Tibial nerve (tissue), 4 donors: ENCODE data around the gene UGT2A2. TPM values are rescaled to one million over a fixed set of nuclear protein-coding genes. Genes with fewer than 3 reads are reported as not detected.

ENCODE experiments used
- DNase-seq, 2 donors: peaks; one replicate each; pipeline ENCODE4 v3.0.0-alpha.2; 2019; ENCODE audit warnings: low spot score in 2 of 2
- H3K27ac ChIP-seq, 4 donors: fragments of 200-600 bp; sonication (generic) in 3 of 4; one replicate each; pipeline ENCODE4 v1.5.1; 2017 to 2019; ENCODE audit warnings: mild to moderate bottlenecking in 1 of 4
- H3K27me3 ChIP-seq, 2 donors: fragments of 200-600 bp; sonication (generic) in 1 of 2; one replicate each; pipeline versions ENCODE4 v1.5.1 to v1.6.0; 2017 to 2019
- H3K36me3 ChIP-seq, 3 donors: fragments of 200-600 bp; sonication (generic); one replicate each; pipeline ENCODE4 v1.5.1; 2018 to 2019
- H3K4me1 ChIP-seq, 4 donors: fragments of 200-600 bp; sonication (generic) in 3 of 4; one replicate each; pipeline ENCODE4 v1.5.1; 2017 to 2019
- H3K4me3 ChIP-seq, 4 donors: fragments of 200-600 bp; sonication (generic) in 3 of 4; one replicate each; pipeline ENCODE4 v1.5.1; 2017 to 2019; ENCODE audit warnings: mild to moderate bottlenecking in 1 of 4, moderate library complexity in 1 of 4
- H3K9me3 ChIP-seq, 4 donors: fragments of 200-600 bp; sonication (generic) in 3 of 4; one replicate each; pipeline ENCODE4 v1.5.1; 2017 to 2019
- EP300 ChIP-seq, 2 donors: sonication (generic); formaldehyde crosslinking; IDR thresholded peaks; one replicate each; pipeline ENCODE4 v1.6.1; 2017; ENCODE audit warnings: antibody characterized with exemption in 2 of 2, mild to moderate bottlenecking in 1 of 2
- POLR2A ChIP-seq, 2 donors: fragments of 450-650 bp; IDR thresholded peaks; one replicate each; pipeline ENCODE4 v1.6.1; 2017; ENCODE audit warnings: antibody characterized with exemption in 2 of 2, mild to moderate bottlenecking in 2 of 2, moderate library complexity in 2 of 2
- WGBS, 2 donors: methylation state at CpG; one replicate each; pipeline ENCODE4 v1.1.5; 2018; 5-methylcytosine and 5-hydroxymethylcytosine counted together
- total RNA-seq, 4 donors: library from RNA; depleted of rRNA; stranded (reverse); fragments of >200 nt; gene quantifications; one replicate each; pipeline ENCODE4 v1.1.0, GENCODE V29; 2016
- TF ChIP-seq, protein P1 (sequence below), 5 experiments: fragments of 200-600 bp in 3 of 5; fragments of 450-650 bp in 2 of 5; sonication (generic) in 3 of 5; IDR thresholded peaks; one replicate each; pipeline ENCODE4 v1.5.1; 2016 to 2019; ENCODE audit warnings: antibody characterized with exemption in 5 of 5, mild to moderate bottlenecking in 3 of 5, moderate library complexity in 2 of 5

Gene UGT2A2
- total RNA-seq, 4 donors from 2014 or later = not detected

DNA sequence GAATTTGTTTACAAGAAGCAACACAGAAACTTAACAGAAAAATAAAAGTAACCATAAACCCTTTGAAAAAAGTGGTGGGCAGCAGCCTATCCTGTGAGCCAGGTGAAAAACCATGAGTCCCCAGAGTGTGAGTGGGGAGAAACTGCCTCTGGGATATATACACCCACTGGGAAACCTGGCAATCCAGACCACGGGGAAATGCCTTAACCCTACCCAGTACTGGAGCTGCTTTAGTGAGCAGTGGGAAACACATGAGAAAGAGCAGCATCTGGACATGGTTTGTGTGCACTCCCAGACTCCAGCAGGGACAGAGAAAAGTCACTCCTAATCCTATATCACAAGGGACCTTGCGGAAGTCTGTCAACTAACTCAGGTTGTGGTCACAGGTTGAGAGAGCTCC lies 39.4 kb downstream of the UGT2A2 start:
- H3K4me1 ChIP-seq = no peaks in the 10 kb centered on the region
- no peak for DNase-seq
- H3K27me3 ChIP-seq = no peaks in the 10 kb centered on the region
- H3K27ac ChIP-seq = no peak overlapping the region
- H3K9me3 ChIP-seq = no peaks in the 10 kb centered on the region
- TF ChIP-seq, protein P1, sequence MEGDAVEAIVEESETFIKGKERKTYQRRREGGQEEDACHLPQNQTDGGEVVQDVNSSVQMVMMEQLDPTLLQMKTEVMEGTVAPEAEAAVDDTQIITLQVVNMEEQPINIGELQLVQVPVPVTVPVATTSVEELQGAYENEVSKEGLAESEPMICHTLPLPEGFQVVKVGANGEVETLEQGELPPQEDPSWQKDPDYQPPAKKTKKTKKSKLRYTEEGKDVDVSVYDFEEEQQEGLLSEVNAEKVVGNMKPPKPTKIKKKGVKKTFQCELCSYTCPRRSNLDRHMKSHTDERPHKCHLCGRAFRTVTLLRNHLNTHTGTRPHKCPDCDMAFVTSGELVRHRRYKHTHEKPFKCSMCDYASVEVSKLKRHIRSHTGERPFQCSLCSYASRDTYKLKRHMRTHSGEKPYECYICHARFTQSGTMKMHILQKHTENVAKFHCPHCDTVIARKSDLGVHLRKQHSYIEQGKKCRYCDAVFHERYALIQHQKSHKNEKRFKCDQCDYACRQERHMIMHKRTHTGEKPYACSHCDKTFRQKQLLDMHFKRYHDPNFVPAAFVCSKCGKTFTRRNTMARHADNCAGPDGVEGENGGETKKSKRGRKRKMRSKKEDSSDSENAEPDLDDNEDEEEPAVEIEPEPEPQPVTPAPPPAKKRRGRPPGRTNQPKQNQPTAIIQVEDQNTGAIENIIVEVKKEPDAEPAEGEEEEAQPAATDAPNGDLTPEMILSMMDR (IDR thresholded peaks at IDR 0.05) = no peak
- TF ChIP-seq EP300 (IDR thresholded peaks at IDR 0.05) = no peak
- TF ChIP-seq POLR2A (IDR thresholded peaks at IDR 0.05) = no peak
- H3K4me3 ChIP-seq = no peak overlapping the region
- no peaks in the 10 kb centered on the region for H3K36me3 ChIP-seq
- WGBS, 2 donors = 69 to 80% methylated on average over 2 of the region's 2 CpGs

DNA sequence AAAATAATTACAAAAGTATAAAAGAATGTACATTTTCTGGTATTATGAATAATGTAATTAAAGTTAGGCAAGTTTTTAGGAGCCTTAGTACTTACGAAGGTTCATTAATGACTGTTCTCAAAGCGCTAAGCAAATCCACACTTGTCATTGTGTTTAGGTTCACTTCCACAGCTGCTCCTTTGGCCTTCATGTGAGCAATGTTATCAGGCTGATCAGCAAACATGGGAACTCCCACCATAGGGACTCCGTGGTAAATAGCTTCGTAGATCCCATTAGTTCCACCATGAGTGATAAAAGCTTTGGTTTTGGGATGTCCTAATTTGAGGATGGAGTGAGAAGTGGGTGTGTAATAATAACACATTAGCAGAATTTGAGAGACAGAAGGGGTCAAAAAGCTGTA lies 45.1 kb downstream of the UGT2A2 start:
- Histone ChIP-seq H3K27me3 (no peaks in the 10 kb centered on the region), H3K27ac (no peak overlapping the region), H3K4me3 (no peak overlapping the region), H3K4me1 (no peaks in the 10 kb centered on the region), H3K9me3 (no peaks in the 10 kb centered on the region), H3K36me3 (no peaks in the 10 kb centered on the region)
- DNase-seq = no peak
- TF ChIP-seq EP300 (IDR thresholded peaks at IDR 0.05) (no peak), POLR2A (IDR thresholded peaks at IDR 0.05) (no peak)
- TF ChIP-seq, protein P1 (IDR thresholded peaks at IDR 0.05) = no peak
- WGBS, 2 donors = 60 to 63% methylated on average over 4 of the region's 4 CpGs

DNA sequence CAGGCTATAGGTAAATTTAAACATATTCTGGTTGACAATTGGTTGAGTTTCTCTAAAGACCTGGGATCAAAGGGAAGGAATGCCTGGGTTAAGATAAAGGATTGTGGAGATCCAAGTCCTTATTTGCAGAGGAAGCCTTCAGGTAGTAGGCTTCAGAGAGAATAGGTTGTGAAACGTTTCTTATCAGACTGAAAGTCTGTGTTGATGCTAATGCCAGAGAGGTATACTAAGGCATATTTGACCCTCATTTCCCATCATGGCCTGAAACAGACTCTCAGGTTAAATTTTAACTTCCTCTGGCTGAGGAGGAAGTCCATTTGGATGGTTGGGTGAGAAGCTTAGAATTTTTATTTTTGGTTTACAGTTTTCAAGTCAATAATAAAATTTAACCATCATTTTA lies 48.1 kb downstream of the UGT2A2 start:
- no peaks in the 10 kb centered on the region for H3K4me1 ChIP-seq
- TF ChIP-seq, protein P1 (IDR thresholded peaks at IDR 0.05) = no peak
- DNase-seq = no peak
- no peak overlapping the region for H3K27ac ChIP-seq
- WGBS, 2 donors = 39 to 55% methylated on average over 1 of the region's 1 CpG
- H3K4me3 ChIP-seq = no peak overlapping the region
- H3K27me3 ChIP-seq = no peaks in the 10 kb centered on the region
- no peaks in the 10 kb centered on the region for H3K36me3 ChIP-seq
- H3K9me3 ChIP-seq = no peaks in the 10 kb centered on the region

DNA sequence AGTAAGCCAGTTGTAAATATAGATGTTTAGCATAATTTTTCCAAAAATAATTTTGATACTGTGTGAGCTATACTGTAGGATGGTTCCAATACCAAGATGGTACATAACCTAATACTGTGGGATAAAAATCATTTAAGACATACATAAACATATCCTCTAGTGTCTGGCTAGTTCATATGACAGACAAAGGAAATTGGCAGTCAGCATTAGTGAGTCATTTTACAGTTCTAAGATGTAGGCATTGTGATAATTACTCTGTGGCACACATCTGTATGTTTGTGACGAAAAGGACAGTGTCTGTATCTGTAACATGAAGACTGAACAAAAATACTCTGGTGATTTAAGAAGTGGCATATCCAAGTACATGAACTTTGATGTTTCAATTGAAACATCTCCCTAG lies 49.6 kb downstream of the UGT2A2 start:
- 38 to 78% methylated on average over 1 of the region's 1 CpG for WGBS, 2 donors
- H3K27me3 ChIP-seq = no peaks in the 10 kb centered on the region
- no peaks in the 10 kb centered on the region for H3K4me1 ChIP-seq
- DNase-seq = no peak
- H3K9me3 ChIP-seq = no peaks in the 10 kb centered on the region
- H3K4me3 ChIP-seq = no peak overlapping the region
- TF ChIP-seq POLR2A (IDR thresholded peaks at IDR 0.05) (no peak), EP300 (IDR thresholded peaks at IDR 0.05) (no peak)
- TF ChIP-seq, protein P1 (IDR thresholded peaks at IDR 0.05) = no peak
- H3K27ac ChIP-seq = no peak overlapping the region
- H3K36me3 ChIP-seq = no peaks in the 10 kb centered on the region

DNA sequence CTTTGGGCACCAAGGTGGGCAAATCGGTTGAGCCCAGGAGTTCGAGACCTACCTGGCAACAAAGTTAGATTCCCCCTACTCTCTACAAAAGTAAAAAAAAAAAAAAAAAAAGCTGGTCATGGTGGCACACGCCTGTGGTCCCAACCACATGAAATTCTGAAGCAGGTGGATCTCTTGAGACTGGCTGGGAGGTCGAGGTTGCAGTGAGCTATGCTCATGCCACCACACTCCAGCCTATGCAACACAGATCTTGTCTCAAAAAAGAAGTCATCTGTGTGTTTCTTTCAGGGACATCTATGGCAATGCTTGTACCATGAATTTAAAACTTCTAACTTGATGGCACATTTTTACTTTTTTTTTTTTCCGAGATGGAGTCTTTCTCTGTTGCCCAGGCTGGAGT lies 55.3 kb downstream of the UGT2A2 start:
- no peak for DNase-seq
- TF ChIP-seq POLR2A (IDR thresholded peaks at IDR 0.05) (no peak), EP300 (IDR thresholded peaks at IDR 0.05) (no peak)
- TF ChIP-seq, protein P1 (IDR thresholded peaks at IDR 0.05) = no peak
- Histone ChIP-seq H3K27ac (no peak overlapping the region), H3K4me1 (no peaks in the 10 kb centered on the region), H3K27me3 (no peaks in the 10 kb centered on the region), H3K4me3 (no peak overlapping the region), H3K36me3 (no peaks in the 10 kb centered on the region), H3K9me3 (no peaks in the 10 kb centered on the region)
- WGBS, 2 donors = 75 to 82% methylated on average over 5 of the region's 5 CpGs
